IMR-90 (cell line): ENCODE data around the gene ABT1. TPM values are rescaled to one million over a fixed set of nuclear protein-coding genes. Genes with fewer than 3 reads are reported as not detected.

Source experiments
- ATAC-seq: fragments of 200-7000 bp; cut with Tn5 transposase; 2 replicates; pipeline ENCODE4 v1.9.1; 2020; ENCODE audit warnings: low read depth, mild to moderate bottlenecking, moderate library complexity
- BruUV-seq: library from RNA; stranded (reverse); fragments of 400-500 nt; replicated peaks from 2 replicates; lab custom pipeline; 2021; lab: Mats Ljungman, UMichigan
- CTCF ChIA-PET: fragments of 300-600 bp; formaldehyde crosslinking; extraction: SDS; loops from one replicate; lab custom pipeline; 2021; ENCODE audit warnings: antibody characterized with exemption; lab: Yijun Ruan, JAX
- POLR2A ChIA-PET: fragments of 300-600 bp; sonication (Branson Sonifier 250); formaldehyde crosslinking; loops from one replicate; lab custom pipeline; 2022; ENCODE audit warnings: antibody characterized with exemption; ENCODE audit not compliant: unreplicated experiment; lab: Charles Lee
- DNase-seq: peaks from one replicate; pipeline ENCODE4 v3.0.0; 2013
- H2AFZ ChIP-seq: replicated peaks from 2 replicates; pipeline ENCODE3; 2013; ENCODE audit warnings: low read length, mild to moderate bottlenecking; ENCODE audit not compliant: poor library complexity
- H2AK5ac ChIP-seq: 2 replicates; pipeline ENCODE4 v1.6.1; 2013; ENCODE audit warnings: low read depth, low read length, inconsistent platforms
- H2AK9ac ChIP-seq: replicated peaks from 2 replicates; pipeline ENCODE3; 2013; ENCODE audit warnings: mild to moderate bottlenecking, low read depth, low read length, moderate library complexity; ENCODE audit not compliant: poor library complexity
- H2BK120ac ChIP-seq: 2 replicates; pipeline ENCODE4 v1.6.1; 2013; ENCODE audit warnings: low read depth, low read length, inconsistent platforms
- H2BK15ac ChIP-seq: 3 replicates; pipeline ENCODE4 v1.6.1; 2013; ENCODE audit warnings: low read depth, low read length, inconsistent platforms
- H2BK20ac ChIP-seq: 2 replicates; pipeline ENCODE4 v1.6.1; 2013; ENCODE audit warnings: low read depth, mild to moderate bottlenecking, inconsistent platforms, low read length, moderate library complexity
- H2BK5ac ChIP-seq: 2 replicates; pipeline ENCODE4 v1.6.1; 2013; ENCODE audit warnings: mild to moderate bottlenecking, low read depth, low read length, inconsistent platforms; ENCODE audit not compliant: poor library complexity, severe bottlenecking
- H3K14ac ChIP-seq: replicated peaks from 2 replicates; pipeline ENCODE4 v1.6.1; 2013; ENCODE audit warnings: low read depth, low read length, inconsistent platforms
- H3K18ac ChIP-seq: 2 replicates; pipeline ENCODE4 v1.6.1; 2013; ENCODE audit warnings: low read depth, low read length, control low read depth
- H3K23ac ChIP-seq: 2 replicates; pipeline ENCODE4 v1.6.1; 2013; ENCODE audit warnings: low read depth, low read length, inconsistent platforms
- H3K27ac ChIP-seq: 2 replicates; pipeline ENCODE4 v1.5.1; 2013; ENCODE audit warnings: mild to moderate bottlenecking, control low read depth, low read length; ENCODE audit not compliant: insufficient read depth
- H3K27me3 ChIP-seq: 2 replicates; pipeline ENCODE4 v1.6.1; 2013; ENCODE audit warnings: low read length; ENCODE audit not compliant: control insufficient read depth, insufficient read depth
- H3K36me3 ChIP-seq: 2 replicates; pipeline ENCODE4 v1.6.1; 2013; ENCODE audit warnings: low read length, mixed read lengths; ENCODE audit not compliant: control insufficient read depth, insufficient read depth
- H3K4ac ChIP-seq: 2 replicates; pipeline ENCODE4 v1.6.1; 2013; ENCODE audit warnings: low read depth, low read length, inconsistent platforms
- H3K4me1 ChIP-seq: 2 replicates; pipeline ENCODE4 v1.6.1; 2013; ENCODE audit warnings: low read length, mixed read lengths; ENCODE audit not compliant: control insufficient read depth, insufficient read depth
- H3K4me2 ChIP-seq: 2 replicates; pipeline ENCODE4 v1.6.1; 2013; ENCODE audit warnings: low read depth, mild to moderate bottlenecking, control low read depth, low read length, moderate library complexity
- H3K4me3 ChIP-seq: 2 replicates; pipeline ENCODE4 v1.5.1; 2013; ENCODE audit warnings: low read depth, mild to moderate bottlenecking, control low read depth, low read length, moderate library complexity; ENCODE audit not compliant: insufficient read depth
- H3K56ac ChIP-seq: 2 replicates; pipeline ENCODE4 v1.6.1; 2013; ENCODE audit warnings: low read length, inconsistent platforms; ENCODE audit not compliant: insufficient read depth; ENCODE audit errors: extremely low read depth
- H3K79me1 ChIP-seq, 2 experiments: 2 replicates each; pipeline ENCODE4 v1.6.1; 2013; ENCODE audit warnings: low read length in 2 of 2, inconsistent platforms in 1 of 2, low read depth in 1 of 2
- H3K9ac ChIP-seq: 2 replicates; pipeline ENCODE4 v1.6.1; 2013; ENCODE audit warnings: low read depth, low read length, control low read depth
- H3K9me1 ChIP-seq: 2 replicates; pipeline ENCODE4 v1.6.1; 2013; ENCODE audit warnings: low read length, inconsistent platforms; ENCODE audit not compliant: insufficient read depth
- H3K9me3 ChIP-seq: 2 replicates; pipeline ENCODE4 v1.6.1; 2013; ENCODE audit warnings: low read length; ENCODE audit not compliant: control insufficient read depth, insufficient read depth
- H4K20me1 ChIP-seq: 2 replicates; pipeline ENCODE4 v1.6.1; 2013; ENCODE audit warnings: low read length, inconsistent platforms; ENCODE audit not compliant: insufficient read depth
- H4K5ac ChIP-seq: 2 replicates; pipeline ENCODE4 v1.6.1; 2013; ENCODE audit warnings: mild to moderate bottlenecking, low read depth, low read length, control low read depth
- H4K8ac ChIP-seq, 2 experiments: 2 replicates each; pipeline ENCODE4 v1.6.1; 2013; ENCODE audit warnings: low read depth in 2 of 2, low read length in 2 of 2, control low read depth in 1 of 2, inconsistent platforms in 1 of 2
- H4K91ac ChIP-seq: 2 replicates; pipeline ENCODE4 v1.6.1; 2013; ENCODE audit warnings: low read depth, low read length, inconsistent platforms; ENCODE audit not compliant: insufficient read depth
- FOS ChIP-seq: fragments of 150-350 bp; IDR thresholded peaks from 2 replicates; pipeline ENCODE4 v1.6.1; 2016; ENCODE audit warnings: low read depth, low read length
- MAZ ChIP-seq: IDR thresholded peaks from 2 replicates; pipeline ENCODE4 v1.6.1; 2012; ENCODE audit warnings: low read depth, mild to moderate bottlenecking, low read length, improper control_type of control experiment, moderate library complexity, borderline replicate concordance
- NFE2L2 ChIP-seq: fragments of 150-350 bp; IDR thresholded peaks from 2 replicates; pipeline ENCODE4 v1.6.1; 2016; ENCODE audit warnings: low read depth, mild to moderate bottlenecking, low read length
- RFX5 ChIP-seq: IDR thresholded peaks from 2 replicates; pipeline ENCODE4 v1.8.0; 2012; ENCODE audit warnings: low read depth, mild to moderate bottlenecking, low read length, moderate library complexity
- USF2 ChIP-seq: fragments of 150-350 bp; IDR thresholded peaks from 2 replicates; pipeline ENCODE4 v1.6.1; 2017; ENCODE audit warnings: mild to moderate bottlenecking, antibody characterized with exemption, low read length, low read depth
- WGBS, 2 experiments: methylation state at CpG; one replicate each; pipeline versions ENCODE4 v1.1.5 to v1.1.7; 2013; ENCODE audit warnings: missing lambda C conversion rate in 2 of 2; ENCODE audit not compliant: insufficient read length in 1 of 2; ENCODE audit errors: extremely low coverage in 2 of 2; 5-methylcytosine and 5-hydroxymethylcytosine counted together
- dilution Hi-C: fragments of 300-500 bp; cut with HindIII; formaldehyde crosslinking; loops from one replicate; pipeline ENCODE4 v1.14.3; 2018; ENCODE audit warnings: low sequenced_read_pairs; ENCODE audit not compliant: unreplicated experiment
- in situ Hi-C: fragments of 300-500 bp; cut with MboI; formaldehyde crosslinking; loops from 3 replicates; pipeline ENCODE4 v1.14.3; 2019; ENCODE audit warnings: low sequenced_read_pairs, inconsistent platforms, mixed read lengths
- intact Hi-C: fragments of 100-400 bp; cut with micrococcal nuclease; formaldehyde crosslinking; loops from 2 replicates; pipeline ENCODE4 v1.10.0; 2022
- polyA plus RNA-seq, 3 experiments: library from polyadenylated mRNA; depleted of rRNA; stranded (reverse); fragments of >200 nt; gene quantifications; 2 replicates each; pipeline ENCODE4 v1.2.3, GENCODE V29; 2012; ENCODE audit warnings: low replicate concordance in 1 of 3
- total RNA-seq: library from RNA; depleted of rRNA; stranded (reverse); fragments of >200 nt; gene quantifications from 2 replicates; pipeline ENCODE4 v1.2.3, GENCODE V29; 2012

ABT1 gene
- total and polyA plus RNA-seq, 2 of the 4 experiments (the other 2 are of a cell fraction): 15.2 to 15.4 TPM

- Histone ChIP-seq H2AK5ac (no peak overlapping the region), H3K4me1 (no peaks in the 10 kb centered on the region), H2BK120ac (no peak overlapping the region), H3K9ac (peak overlapping the region; percentile 49; the same call in 1 of the 2 replicates), H3K9me3 (no peaks in the 10 kb centered on the region), H2AFZ (peak overlapping the region; percentile 71), H2AK9ac (no peak overlapping the region), H3K4me3 (peak overlapping the region; percentile 69), H3K4me2 (peak overlapping the region; percentile 86), H2BK15ac (no peak overlapping the region), H2BK5ac (no peak overlapping the region), H4K91ac (no peak overlapping the region), H3K27ac (no peak overlapping the region), H3K14ac (0 out of 2 replicates have a peak overlapping the region, but pooled peaks have one; percentile 54), H3K36me3 (no peaks in the 10 kb centered on the region), H4K5ac (no peak overlapping the region), H3K18ac (no peak overlapping the region), H3K27me3 (no peaks in the 10 kb centered on the region), H3K56ac (no peak overlapping the region), H3K79me1 (no peaks in the 10 kb centered on the region), H4K20me1 (peaks cover 9% of the 10 kb centered on the region), H3K23ac (no peak overlapping the region), H3K9me1 (no peaks in the 10 kb centered on the region), H4K8ac (no peak overlapping the region), H2BK20ac (no peak overlapping the region), H3K4ac (no peak overlapping the region)
- dilution Hi-C loops: no loop called here
- POLR2A ChIA-PET: no interaction called here
- in situ Hi-C loops: no loop called here
- peak; percentile 35 for ATAC-seq
- CTCF ChIA-PET: interaction anchor here (0.5 to 1.4 kb wide), 3 partner anchors 20 to 231 kb away, joined by 3 read pairs; no protein-coding TSS in a partner anchor
- no CpG with 5 or more reads among the region's 13 CpGs for WGBS, 2 experiments
- intact Hi-C loops: loop anchor here (1.0 to 10.0 kb wide), 2 partner anchors 15 to 228 kb away; partner anchors contain the start of gene HMGN4
- 0 out of 2 replicates have a peak, but pooled peaks have one; percentile 7 for TF ChIP-seq NFE2L2
- TF ChIP-seq FOS: peak; percentile 85
- TF ChIP-seq RFX5: no peak
- TF ChIP-seq MAZ: peak; percentile 38; the same call in 1 of the 2 replicates
- TF ChIP-seq USF2: no peak
- DNase-seq: peak; percentile 75
- BruUV-seq: no TSS peak
Measured at GRCh38 chr6:26553264-26553634, 43.5 kb upstream of the ABT1 start.
